ENCODE measurements around the gene SMCO4. TPM values are rescaled to one million over a fixed set of nuclear protein-coding genes. Genes with fewer than 3 reads are reported as not detected.
A peak's percentile ranks its signal among the peaks of the same experiment; 100 is the strongest.

Gene SMCO4
- total RNA-seq, 4 donors from 2014 or later, result 7.1 to 28.2 (median 13.0) TPM

- DNase-seq, result no peak
- Histone ChIP-seq H3K27me3 (no peaks in the 10 kb centered on the region), H3K36me3 (peaks cover 0 to 10% (median 0%) of the 10 kb centered on the region in 3 donors), H3K4me3 (no peak overlapping the region), H3K27ac (no peak overlapping the region), H3K4me1 (peaks cover 0 to 10% (median under 1%) of the 10 kb centered on the region in 3 donors), H3K9me3 (no peaks in the 10 kb centered on the region)
- TF ChIP-seq CTCF (IDR thresholded peaks at IDR 0.05) (no peak), POLR2A (IDR thresholded peaks at IDR 0.05) (no peak)
- intact Hi-C loops (cut with DNase I), result no loop called here
- WGBS, 2 donors, result 62 to 93% methylated on average over 3 to 6 of the region's 7 CpGs
These were observed 56.1 kb downstream of the SMCO4 start for GRCh38 chr11:93487032-93487483.

GRCh38 chr11:93485983-93486382, 57.2 kb downstream of the SMCO4 start:
- 75 to 80% methylated on average over 2 of the region's 2 CpGs for WGBS, 2 donors
- intact Hi-C loops (cut with DNase I), result no loop called here
- Histone ChIP-seq H3K9me3 (no peaks in the 10 kb centered on the region), H3K27me3 (no peaks in the 10 kb centered on the region), H3K4me1 (peaks cover 0 to 21% (median 8%) of the 10 kb centered on the region in 3 donors), H3K27ac (no peak overlapping the region), H3K36me3 (peaks cover 0 to 10% (median 0%) of the 10 kb centered on the region in 3 donors), H3K4me3 (no peak overlapping the region)
- TF ChIP-seq CTCF (IDR thresholded peaks at IDR 0.05), result no peak
- TF ChIP-seq POLR2A (IDR thresholded peaks at IDR 0.05), result no peak
- no peak for DNase-seq

- no peaks in the 10 kb centered on the region for H3K27me3 ChIP-seq
- intact Hi-C loops (cut with DNase I), result no loop called here
- no peaks in the 10 kb centered on the region for H3K9me3 ChIP-seq
- no peak overlapping the region for H3K4me3 ChIP-seq
- peaks cover 0 to 27% (median 10%) of the 10 kb centered on the region in 3 donors for H3K4me1 ChIP-seq
- no peak overlapping the region for H3K27ac ChIP-seq
- H3K36me3 ChIP-seq, result peaks cover 0 to 10% (median 0%) of the 10 kb centered on the region in 3 donors
- WGBS, 2 donors, result 50 to 54% methylated on average over 2 to 3 of the region's 3 CpGs
- no peak for DNase-seq
- no peak for TF ChIP-seq CTCF (IDR thresholded peaks at IDR 0.05)
- TF ChIP-seq POLR2A (IDR thresholded peaks at IDR 0.05), result no peak
These were observed 58.5 kb downstream of the SMCO4 start for GRCh38 chr11:93484716-93485115.

- H3K27me3 ChIP-seq, result no peaks in the 10 kb centered on the region
- intact Hi-C loops (cut with DNase I), result no loop called here
- TF ChIP-seq POLR2A (IDR thresholded peaks at IDR 0.05) (no peak), CTCF (IDR thresholded peaks at IDR 0.05) (no peak)
- 62 to 63% methylated on average over 10 of the region's 10 CpGs for WGBS, 2 donors
- no peak for DNase-seq
- H3K36me3 ChIP-seq, result peaks cover 0 to 6% (median 0%) of the 10 kb centered on the region in 3 donors
- H3K4me3 ChIP-seq, result no peak overlapping the region
- H3K9me3 ChIP-seq, result no peaks in the 10 kb centered on the region
- peaks cover 0 to 27% (median 10%) of the 10 kb centered on the region in 3 donors for H3K4me1 ChIP-seq
- no peak overlapping the region for H3K27ac ChIP-seq
These were observed 60.6 kb downstream of the SMCO4 start for GRCh38 chr11:93482556-93482955.

GRCh38 chr11:93481696-93482095, 61.5 kb downstream of the SMCO4 start:
- Histone ChIP-seq H3K9me3 (no peaks in the 10 kb centered on the region), H3K4me1 (peaks cover 0 to 34% (median 10%) of the 10 kb centered on the region in 3 donors), H3K4me3 (peak overlapping the region in 1 of 4 donors; percentile 22), H3K27me3 (no peaks in the 10 kb centered on the region), H3K27ac (peak overlapping the region in 3 of 4 donors; percentile 30 to 67 (median 51)), H3K36me3 (peaks cover 0 to 10% (median 0%) of the 10 kb centered on the region in 3 donors)
- intact Hi-C loops (cut with DNase I), result no loop called here
- TF ChIP-seq POLR2A (IDR thresholded peaks at IDR 0.05), result no peak
- peak in 1 of 6 experiments; percentile 4 for TF ChIP-seq CTCF (IDR thresholded peaks at IDR 0.05)
- DNase-seq, result no peak
- WGBS, 2 donors, result 33 to 39% methylated on average over 3 of the region's 6 CpGs

Data from esophagus squamous epithelium (tissue), 5 donors.